Stimulated activated CD8-positive, alpha-beta memory T cell treated with anti-CD3 and anti-CD28 coated beads, Interleukin-2, amount 100 ng/mL, for 48 hours (primary cell): ENCODE data around the gene OST4.

Experiments used
- DNase-seq, 2 donors: peaks; one replicate each; pipeline ENCODE4 v3.0.0-alpha.2; 2020; ENCODE audit warnings: low read depth in 2 of 2

OST4 gene

GRCh38 chr2:27093430-27094352, 22.2 kb upstream of the OST4 start:
- no peak for DNase-seq

- DNase-seq = no peak
These were observed 21.4 kb upstream of the OST4 start for GRCh38 chr2:27092696-27093429.

GRCh38 chr2:27091746-27092695, 20.6 kb upstream of the OST4 start:
- no peak for DNase-seq

- no peak for DNase-seq
These were observed 17.9 kb upstream of the OST4 start for GRCh38 chr2:27089111-27089954.

- DNase-seq = no peak
These were observed 17.2 kb upstream of the OST4 start for GRCh38 chr2:27088634-27089033.

GRCh38 chr2:27087823-27088410, 16.5 kb upstream of the OST4 start:
- no peak for DNase-seq

GRCh38 chr2:27086724-27087593, 15.5 kb upstream of the OST4 start, which contains the start of gene KHK:
KHK (plus strand) TSS chr2:27086772; CDS start chr2:27087260, 488 bp downstream.
- no peak for DNase-seq

- DNase-seq = peak; percentile 97
These were observed 14.8 kb upstream of the OST4 start for GRCh38 chr2:27086090-27086723.

- DNase-seq = peak; percentile 18 to 26
These were observed 14.2 kb upstream of the OST4 start for GRCh38 chr2:27085673-27086089.

- no peak for DNase-seq
These were observed 13.7 kb upstream of the OST4 start for GRCh38 chr2:27085062-27085672.

- no peak for DNase-seq
These were observed 13.0 kb upstream of the OST4 start for GRCh38 chr2:27084297-27085061.

GRCh38 chr2:27083410-27084296, 12.2 kb upstream of the OST4 start:
- DNase-seq = no peak

GRCh38 chr2:27082773-27083409, 11.4 kb upstream of the OST4 start:
- no peak for DNase-seq

- DNase-seq = no peak
These were observed 10.7 kb upstream of the OST4 start for GRCh38 chr2:27081984-27082772.

- DNase-seq = no peak
These were observed 9.1 kb upstream of the OST4 start for GRCh38 chr2:27080603-27080936.

GRCh38 chr2:27080140-27080469, 8.7 kb upstream of the OST4 start:
- no peak for DNase-seq
